ENCODE results near the gene GAB3. TPM values are rescaled to one million over a fixed set of nuclear protein-coding genes. Genes with fewer than 3 reads are reported as not detected.

GAB3 gene
- total RNA-seq, 3 donors from 2014 or later (not counting 1 experiment from before 2014, with no cell fraction given) = 55.6 to 89.8 (median 77.4) TPM

- H3K4me3 ChIP-seq (ENCODE audit: low read length) = no peak overlapping the region
- Mint-ChIP-seq H3K4me3 (no peak overlapping the region), H3K36me3 (peaks cover 4% of the 10 kb centered on the region), H3K4me1 (peaks cover 0 to 14% of the 10 kb centered on the region in 2 donors), H3K27ac (no peak overlapping the region), H3K27me3 (ENCODE audit: low read depth in 2 of 2) (no peaks in the 10 kb centered on the region), H3K9me3 (no peaks in the 10 kb centered on the region)
- DNase-seq (no peak), ATAC-seq (no peak)
- WGBS (ENCODE audit: insufficient coverage) = 72% methylated on average over 3 of the region's 4 CpGs
- H3K27me3 ChIP-seq (ENCODE audit: control insufficient read depth, insufficient read depth, low read length) = no peaks in the 10 kb centered on the region
- H3K4me1 ChIP-seq (ENCODE audit: control insufficient read depth, insufficient read depth, low read length) = no peaks in the 10 kb centered on the region
- intact Hi-C loops (cut with micrococcal nuclease) = no loop called here
- H3K9me3 ChIP-seq (ENCODE audit: control insufficient read depth, insufficient read depth, low read length) = no peaks in the 10 kb centered on the region
- H3K27ac ChIP-seq (ENCODE audit: low read length) = no peak overlapping the region
- TF ChIP-seq CTCF (IDR thresholded peaks at IDR 0.05) = no peak
- H3K36me3 ChIP-seq (ENCODE audit: control insufficient read depth, insufficient read depth, low read length) = peaks cover 22% of the 10 kb centered on the region
These were observed 28.4 kb upstream of the GAB3 start for GRCh38 chrX:154779261-154779660.

GRCh38 chrX:154776753-154777152, 25.9 kb upstream of the GAB3 start:
- Histone ChIP-seq H3K27me3 (ENCODE audit: control insufficient read depth, insufficient read depth, low read length) (no peaks in the 10 kb centered on the region), H3K9me3 (ENCODE audit: control insufficient read depth, insufficient read depth, low read length) (no peaks in the 10 kb centered on the region), H3K27ac (ENCODE audit: low read length) (no peak overlapping the region), H3K4me3 (ENCODE audit: low read length) (no peak overlapping the region), H3K4me1 (ENCODE audit: control insufficient read depth, insufficient read depth, low read length) (no peaks in the 10 kb centered on the region), H3K36me3 (ENCODE audit: control insufficient read depth, insufficient read depth, low read length) (peaks cover 32% of the 10 kb centered on the region)
- peaks cover 0 to 4% of the 10 kb centered on the region in 2 donors for H3K4me1 Mint-ChIP-seq
- H3K4me3 Mint-ChIP-seq = no peak overlapping the region
- TF ChIP-seq CTCF (IDR thresholded peaks at IDR 0.05) = no peak
- 94% methylated on average over 2 of the region's 2 CpGs for WGBS (ENCODE audit: insufficient coverage)
- ATAC-seq (no peak), DNase-seq (no peak)
- H3K27me3 Mint-ChIP-seq (ENCODE audit: low read depth in 2 of 2) = no peaks in the 10 kb centered on the region
- H3K9me3 Mint-ChIP-seq = no peaks in the 10 kb centered on the region
- intact Hi-C loops (cut with micrococcal nuclease) = no loop called here
- H3K36me3 Mint-ChIP-seq = peaks cover 8% of the 10 kb centered on the region
- H3K27ac Mint-ChIP-seq = no peak overlapping the region

GRCh38 chrX:154775419-154776349, 24.8 kb upstream of the GAB3 start:
- H3K4me3 Mint-ChIP-seq = no peak overlapping the region
- Histone ChIP-seq H3K36me3 (ENCODE audit: control insufficient read depth, insufficient read depth, low read length) (peaks cover 35% of the 10 kb centered on the region), H3K4me1 (ENCODE audit: control insufficient read depth, insufficient read depth, low read length) (no peaks in the 10 kb centered on the region), H3K27me3 (ENCODE audit: control insufficient read depth, insufficient read depth, low read length) (no peaks in the 10 kb centered on the region), H3K9me3 (ENCODE audit: control insufficient read depth, insufficient read depth, low read length) (no peaks in the 10 kb centered on the region), H3K4me3 (ENCODE audit: low read length) (no peak overlapping the region), H3K27ac (ENCODE audit: low read length) (no peak overlapping the region)
- peaks cover 0 to 4% of the 10 kb centered on the region in 2 donors for H3K4me1 Mint-ChIP-seq
- no peak for TF ChIP-seq CTCF (IDR thresholded peaks at IDR 0.05)
- no peak for DNase-seq
- H3K27me3 Mint-ChIP-seq (ENCODE audit: low read depth in 2 of 2) = no peaks in the 10 kb centered on the region
- H3K36me3 Mint-ChIP-seq = peaks cover 8% of the 10 kb centered on the region
- no peak for ATAC-seq
- 86% methylated on average over 12 of the region's 15 CpGs for WGBS (ENCODE audit: insufficient coverage)
- no peaks in the 10 kb centered on the region for H3K9me3 Mint-ChIP-seq
- intact Hi-C loops (cut with micrococcal nuclease) = no loop called here
- H3K27ac Mint-ChIP-seq = no peak overlapping the region
